Right lobe of liver (tissue), 4 donors: ENCODE data around the gene CHMP3.

Experiments
- CTCF ChIP-seq, 4 donors: fragments of 200-600 bp in 3 of 4; fragments of 450-650 bp in 1 of 4; IDR thresholded peaks; one replicate each; pipeline versions ENCODE4 v1.5.1 to v1.8.0; 2016 to 2022; ENCODE audit warnings: antibody characterized with exemption in 4 of 4, mild to moderate bottlenecking in 2 of 4
- POLR2A ChIP-seq: fragments of 450-650 bp; IDR thresholded peaks from one replicate; pipeline ENCODE4 v1.6.1; 2017; ENCODE audit warnings: antibody characterized with exemption, mild to moderate bottlenecking
- donor health status: DM: no; HTN: no; CAD: no.
- donor health status: DM: no; HTN: no; CAD: no.
- donor health status: DM: no; HTN: yes; CAD: no.

- TF ChIP-seq CTCF (IDR thresholded peaks at IDR 0.05): no peak
- no peak for TF ChIP-seq POLR2A
These were observed 96.9 kb downstream of the CHMP3 start for GRCh38 chr2:86466306-86466705.
